ENCODE data around the gene IL17RA.
"Not testable (repeated sequence)": the region's sequence is repeated elsewhere in the genome, so short reads cannot be mapped to it uniquely, and the experiment has no call there.

IL17RA gene, protein sequence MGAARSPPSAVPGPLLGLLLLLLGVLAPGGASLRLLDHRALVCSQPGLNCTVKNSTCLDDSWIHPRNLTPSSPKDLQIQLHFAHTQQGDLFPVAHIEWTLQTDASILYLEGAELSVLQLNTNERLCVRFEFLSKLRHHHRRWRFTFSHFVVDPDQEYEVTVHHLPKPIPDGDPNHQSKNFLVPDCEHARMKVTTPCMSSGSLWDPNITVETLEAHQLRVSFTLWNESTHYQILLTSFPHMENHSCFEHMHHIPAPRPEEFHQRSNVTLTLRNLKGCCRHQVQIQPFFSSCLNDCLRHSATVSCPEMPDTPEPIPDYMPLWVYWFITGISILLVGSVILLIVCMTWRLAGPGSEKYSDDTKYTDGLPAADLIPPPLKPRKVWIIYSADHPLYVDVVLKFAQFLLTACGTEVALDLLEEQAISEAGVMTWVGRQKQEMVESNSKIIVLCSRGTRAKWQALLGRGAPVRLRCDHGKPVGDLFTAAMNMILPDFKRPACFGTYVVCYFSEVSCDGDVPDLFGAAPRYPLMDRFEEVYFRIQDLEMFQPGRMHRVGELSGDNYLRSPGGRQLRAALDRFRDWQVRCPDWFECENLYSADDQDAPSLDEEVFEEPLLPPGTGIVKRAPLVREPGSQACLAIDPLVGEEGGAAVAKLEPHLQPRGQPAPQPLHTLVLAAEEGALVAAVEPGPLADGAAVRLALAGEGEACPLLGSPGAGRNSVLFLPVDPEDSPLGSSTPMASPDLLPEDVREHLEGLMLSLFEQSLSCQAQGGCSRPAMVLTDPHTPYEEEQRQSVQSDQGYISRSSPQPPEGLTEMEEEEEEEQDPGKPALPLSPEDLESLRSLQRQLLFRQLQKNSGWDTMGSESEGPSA

DNA sequence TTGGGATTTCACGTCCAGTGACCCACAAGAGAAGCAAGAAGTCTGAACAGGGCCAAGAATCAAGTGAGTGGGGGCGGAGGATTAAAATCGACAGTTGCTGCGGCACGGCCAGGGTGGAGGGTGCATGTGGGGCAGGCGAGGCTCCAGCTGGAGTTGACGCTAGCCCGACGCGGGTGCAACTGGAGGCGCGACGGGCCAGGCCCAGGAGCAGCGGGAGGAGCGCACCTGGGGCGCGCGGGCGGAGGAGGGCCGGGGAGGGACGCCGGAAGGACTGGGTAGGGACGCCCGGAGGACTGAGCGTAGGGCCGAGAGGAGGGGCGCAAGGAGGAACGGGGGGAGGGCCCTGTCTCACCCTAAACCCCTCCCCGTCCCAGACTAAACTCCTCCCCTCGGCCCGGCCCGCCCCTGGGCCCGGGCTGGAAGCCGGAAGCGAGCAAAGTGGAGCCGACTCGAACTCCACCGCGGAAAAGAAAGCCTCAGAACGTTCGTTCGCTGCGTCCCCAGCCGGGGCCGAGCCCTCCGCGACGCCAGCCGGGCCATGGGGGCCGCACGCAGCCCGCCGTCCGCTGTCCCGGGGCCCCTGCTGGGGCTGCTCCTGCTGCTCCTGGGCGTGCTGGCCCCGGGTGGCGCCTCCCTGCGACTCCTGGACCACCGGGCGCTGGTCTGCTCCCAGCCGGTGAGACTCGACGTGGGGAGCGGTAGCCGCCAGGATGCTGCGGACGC, at the start of gene IL17RA:
IL17RA (plus strand) TSS at position 447 of the 723 bp plus-strand sequence; CDS start at position 539, 92 bp downstream.
- DNase-seq = no peak

DNA sequence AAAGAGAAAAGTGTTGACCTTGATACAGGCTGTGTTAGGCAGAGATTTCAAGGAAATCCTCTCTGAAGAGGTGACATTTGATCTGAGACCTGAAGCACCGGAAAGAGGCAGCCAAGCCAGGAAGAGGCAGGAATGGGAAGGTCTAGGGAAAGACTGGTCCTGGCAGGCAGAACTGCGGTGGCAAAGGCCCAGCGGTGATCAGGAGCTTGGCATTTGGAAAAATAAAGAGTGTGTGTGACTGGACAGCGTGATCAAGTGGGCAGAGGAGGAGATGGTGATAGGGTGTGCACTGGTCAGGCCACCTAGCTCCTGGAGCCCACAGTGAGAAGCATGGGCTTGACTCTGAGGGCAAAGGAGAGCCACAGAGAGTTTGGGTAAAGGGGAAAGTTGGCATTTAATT, 49.6 kb upstream of the IL17RA start:
- peak in 1 of 2 experiments; percentile 20 for DNase-seq

DNA sequence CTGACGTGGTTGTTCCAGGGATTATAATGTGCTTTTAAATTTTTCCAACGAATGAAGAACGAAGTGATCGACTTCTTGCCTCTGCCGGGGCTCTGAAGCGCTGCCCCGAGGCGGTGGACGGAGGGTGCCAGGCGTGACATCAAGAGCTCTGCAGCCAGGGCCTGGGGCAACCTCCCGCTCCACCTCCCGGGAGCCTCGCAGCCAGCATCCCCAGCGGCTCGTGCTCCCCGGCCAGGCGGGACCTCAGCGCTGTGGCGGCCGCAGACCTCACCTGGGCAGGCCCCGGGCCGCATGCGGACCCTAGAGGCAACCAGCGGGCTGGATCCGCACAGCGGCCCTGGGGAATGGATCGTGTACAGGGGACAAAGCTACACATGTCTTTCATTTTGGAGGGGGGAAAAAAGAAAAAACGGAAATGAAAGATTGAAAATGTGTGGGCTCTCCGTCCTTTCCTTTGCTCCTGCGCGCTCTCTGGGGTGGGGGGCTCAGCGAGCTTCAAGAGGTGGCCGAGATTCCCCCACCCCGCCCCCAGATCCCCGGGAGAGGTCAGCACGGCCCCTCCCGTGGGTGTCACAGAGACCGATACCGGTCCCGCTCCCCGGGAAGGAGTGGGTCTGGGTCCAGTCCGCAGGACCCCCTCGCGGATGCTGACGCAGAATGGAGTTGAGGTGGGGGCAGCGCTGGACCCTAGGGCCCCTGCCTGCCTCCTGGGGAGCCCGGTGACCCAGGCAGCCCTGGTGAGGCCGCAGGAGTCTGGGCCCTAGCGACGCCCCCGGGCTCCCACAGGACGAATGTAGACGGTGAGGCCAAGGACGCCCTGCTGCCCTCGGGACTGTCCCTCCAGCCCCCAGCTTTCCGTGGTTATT, 48.6 kb upstream of the IL17RA start:
- DNase-seq = not testable (repeated sequence)

DNA sequence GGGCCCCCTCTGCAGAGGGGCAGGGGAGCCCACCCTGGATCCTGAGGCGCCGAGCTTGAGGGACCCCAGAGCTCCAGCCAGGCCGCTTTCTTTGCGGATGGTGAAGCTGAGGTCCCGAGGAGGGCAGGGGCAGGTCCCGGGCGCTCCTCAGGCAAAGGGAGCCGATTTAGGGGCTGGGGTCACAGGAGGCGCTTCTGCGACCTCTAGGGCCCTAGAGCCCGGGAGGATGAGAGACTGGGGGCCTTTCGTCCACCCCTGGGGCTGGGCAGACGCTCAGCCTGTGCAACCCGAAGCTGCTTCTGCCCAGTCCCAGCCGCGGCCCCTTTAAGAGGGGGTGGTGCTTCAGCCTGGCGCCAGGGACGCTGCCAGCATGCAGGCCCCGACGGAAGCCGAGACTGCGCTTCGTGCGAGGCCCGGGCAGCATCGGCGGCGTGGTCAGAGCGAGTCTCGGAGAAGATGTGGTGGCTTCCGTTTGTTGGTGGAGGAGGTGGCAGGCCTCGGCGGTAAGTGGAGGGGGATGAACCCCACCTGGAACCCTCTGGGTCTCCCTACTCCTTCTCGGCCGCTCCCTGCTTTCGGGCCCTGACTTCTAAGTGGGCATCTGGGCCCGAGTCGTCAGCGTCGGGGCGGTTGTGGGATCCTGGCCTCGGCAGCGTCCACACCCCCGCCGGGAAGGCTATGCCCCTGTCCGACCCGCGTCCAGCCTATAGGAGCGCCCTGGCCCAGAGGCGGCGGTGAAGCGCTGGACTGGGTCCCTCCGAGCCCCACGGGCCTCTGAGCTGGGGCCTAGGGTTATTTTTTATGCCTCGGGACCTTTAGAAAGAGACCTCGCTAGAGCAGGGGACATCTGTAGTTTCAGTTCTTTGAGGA, 47.7 kb upstream of the IL17RA start:
- not testable (repeated sequence) for DNase-seq

DNA sequence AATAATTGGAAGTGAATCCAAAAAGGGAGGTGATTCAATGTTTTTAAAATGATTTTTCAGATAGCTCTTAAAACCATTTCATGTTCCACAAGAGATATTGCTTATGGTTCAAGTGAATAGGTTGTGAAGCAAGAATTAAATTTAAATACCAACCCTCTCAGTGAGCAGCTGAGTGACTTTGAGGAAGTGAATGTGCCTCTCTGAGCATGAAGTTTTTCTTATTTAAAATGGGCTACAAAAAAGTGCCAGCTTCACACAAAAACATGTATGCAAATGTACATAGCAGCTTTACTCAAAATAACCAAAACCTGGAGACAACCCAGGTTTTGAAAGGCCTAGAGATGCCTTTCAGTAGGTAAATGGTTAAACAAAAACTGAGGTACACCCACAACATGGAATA, 41.3 kb upstream of the IL17RA start:
- no peak for DNase-seq

DNA sequence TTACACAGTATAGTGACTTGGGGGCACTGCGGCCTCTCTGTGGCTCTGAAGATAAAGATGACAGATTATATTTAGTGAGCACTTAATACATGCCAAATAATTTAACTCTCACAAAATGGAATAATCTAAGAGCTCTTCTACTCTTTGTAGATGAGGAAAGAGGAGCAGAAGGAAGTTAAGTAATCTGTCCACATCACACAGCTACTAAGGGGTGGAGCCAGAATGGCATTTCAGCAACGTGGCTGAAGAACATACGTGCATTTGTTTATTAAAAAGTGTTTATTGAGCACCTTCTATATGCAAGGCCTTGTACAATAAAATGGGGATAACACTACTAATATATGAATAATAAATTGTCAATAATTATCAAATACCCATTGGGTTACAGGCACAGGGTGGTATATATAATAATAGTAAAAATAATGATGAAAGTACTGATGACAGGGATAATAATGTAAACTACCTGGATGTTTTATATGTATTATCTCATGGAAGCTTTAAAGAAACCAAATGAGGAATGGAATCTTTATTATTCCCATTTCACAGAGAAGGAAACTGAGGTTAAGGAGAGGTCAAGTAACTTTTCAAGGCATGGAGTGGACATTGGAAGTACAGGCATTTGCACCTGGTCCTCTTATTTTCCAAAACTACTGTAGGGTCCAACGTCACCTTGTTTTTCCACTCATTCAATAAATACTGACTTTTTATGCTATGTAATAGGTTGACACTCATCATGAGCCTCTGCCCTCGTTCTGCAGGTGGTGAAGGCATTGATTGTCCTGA, 38.0 kb upstream of the IL17RA start:
- DNase-seq = no peak

DNA sequence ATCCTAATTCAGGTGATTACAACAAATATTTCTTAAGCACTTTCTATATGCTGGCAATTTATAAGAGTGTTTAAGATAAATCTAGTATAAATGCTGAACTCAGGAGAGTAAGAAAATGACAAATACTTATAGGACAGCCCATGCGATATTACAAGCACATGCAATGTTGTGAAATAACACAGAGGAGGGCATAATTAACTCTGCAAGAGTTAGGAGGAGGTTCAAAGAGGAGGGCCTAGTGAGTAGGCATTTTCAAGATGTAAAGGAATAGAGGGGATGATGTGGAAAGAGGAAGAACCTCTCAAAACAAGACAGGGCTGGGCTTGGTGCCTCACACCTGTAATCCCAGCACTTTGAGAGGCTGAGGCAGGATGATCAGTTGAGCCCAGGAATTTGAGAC, 37.1 kb upstream of the IL17RA start:
- DNase-seq = no peak

DNA sequence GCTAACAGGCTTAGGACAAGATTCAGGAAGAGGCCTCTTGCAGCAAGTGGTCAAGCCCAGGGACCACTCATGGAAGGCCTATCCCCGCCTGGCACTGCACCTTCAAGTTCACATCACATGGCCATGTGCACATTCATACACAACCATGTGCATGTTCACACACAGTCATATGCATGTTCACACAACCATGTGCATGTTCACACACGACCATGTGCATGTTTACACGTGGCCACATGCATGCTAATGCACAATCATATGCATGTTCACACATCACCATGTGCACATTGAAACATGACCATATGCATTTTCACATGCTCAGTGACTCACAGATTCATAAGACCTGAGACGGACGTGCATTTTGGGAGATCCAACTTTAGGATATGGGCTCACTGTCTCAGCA, 28.7 kb upstream of the IL17RA start:
- no peak for DNase-seq

DNA sequence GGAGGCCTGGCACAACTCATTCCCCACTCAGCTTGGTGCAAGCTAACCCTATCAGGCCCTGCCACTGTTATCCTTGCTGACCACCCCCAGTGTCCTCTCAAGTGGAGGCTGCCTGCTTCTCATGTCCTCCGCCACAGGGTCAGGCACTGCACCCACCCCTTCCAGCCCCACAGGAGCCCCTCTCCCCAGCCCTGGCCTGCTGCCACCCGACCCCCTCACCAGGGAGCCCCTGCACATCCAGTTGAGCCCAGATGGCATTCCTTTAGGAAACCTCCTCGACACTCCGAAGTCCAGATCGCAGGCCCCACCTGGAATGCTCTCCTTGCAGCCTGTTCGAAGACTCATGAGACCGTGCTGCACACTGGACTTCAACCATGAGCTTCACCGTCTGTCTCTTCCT, 28.0 kb upstream of the IL17RA start:
- DNase-seq = no peak

DNA sequence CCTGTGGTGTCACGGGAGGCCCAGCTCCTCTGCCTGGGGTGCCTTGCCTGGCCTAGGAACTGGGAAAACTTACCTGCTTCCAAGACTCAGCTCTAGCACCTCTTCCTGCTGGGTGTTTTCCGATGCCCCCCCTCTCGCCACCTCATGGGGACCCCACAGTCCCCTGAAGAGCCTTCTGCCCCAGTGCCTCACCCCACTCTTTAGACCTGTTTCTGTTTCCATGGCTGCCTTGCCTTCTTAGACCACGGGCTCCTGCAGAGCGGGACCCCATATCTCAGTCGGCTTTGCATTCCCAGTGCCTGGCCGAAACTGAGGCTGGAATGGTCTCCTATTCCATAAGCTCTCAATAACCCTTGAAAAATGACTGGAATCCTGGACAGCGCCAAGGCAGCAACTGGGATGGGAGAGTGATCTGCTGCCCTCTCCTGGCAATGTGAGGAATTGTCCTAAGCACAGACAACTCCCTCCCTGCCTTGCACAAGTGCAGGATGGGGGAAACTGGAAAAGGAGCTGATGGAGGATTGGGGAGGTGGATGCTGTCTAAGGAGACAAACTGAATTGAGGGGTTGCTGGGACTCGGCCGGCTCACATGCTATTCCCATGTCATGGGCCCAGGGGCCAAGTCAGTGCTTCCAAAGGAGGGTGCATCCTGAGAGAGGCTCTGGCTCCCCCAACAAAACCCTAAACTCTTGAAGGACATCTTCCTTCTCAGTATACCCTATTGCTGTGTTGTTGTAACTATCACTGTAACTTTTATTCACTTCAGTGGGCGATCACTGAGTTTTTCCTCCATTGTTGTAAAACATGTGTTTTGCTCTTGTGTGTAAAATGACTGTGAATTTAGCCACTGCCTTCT, 26.6 kb upstream of the IL17RA start:
- DNase-seq = peak in 1 of 2 experiments; percentile 36

DNA sequence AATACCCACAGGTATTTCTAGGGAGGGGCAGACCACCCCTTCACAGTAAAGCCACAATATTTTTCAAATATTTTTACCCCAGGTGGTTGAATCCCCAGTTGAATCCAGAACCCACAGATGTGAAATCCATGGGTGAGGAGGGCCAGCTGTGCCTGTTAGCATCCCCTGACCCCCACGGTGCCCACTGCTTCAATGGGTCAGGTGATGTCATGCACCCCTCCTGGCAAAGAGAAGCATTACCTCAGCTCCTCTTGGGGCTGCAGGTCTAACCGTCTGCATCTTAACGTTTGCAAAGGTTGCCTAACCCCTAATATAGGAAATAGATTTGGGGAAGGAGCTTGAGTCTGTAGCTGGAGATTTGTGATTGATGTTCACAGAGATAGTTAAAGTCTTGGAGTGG, 24.7 kb upstream of the IL17RA start:
- no peak for DNase-seq

DNA sequence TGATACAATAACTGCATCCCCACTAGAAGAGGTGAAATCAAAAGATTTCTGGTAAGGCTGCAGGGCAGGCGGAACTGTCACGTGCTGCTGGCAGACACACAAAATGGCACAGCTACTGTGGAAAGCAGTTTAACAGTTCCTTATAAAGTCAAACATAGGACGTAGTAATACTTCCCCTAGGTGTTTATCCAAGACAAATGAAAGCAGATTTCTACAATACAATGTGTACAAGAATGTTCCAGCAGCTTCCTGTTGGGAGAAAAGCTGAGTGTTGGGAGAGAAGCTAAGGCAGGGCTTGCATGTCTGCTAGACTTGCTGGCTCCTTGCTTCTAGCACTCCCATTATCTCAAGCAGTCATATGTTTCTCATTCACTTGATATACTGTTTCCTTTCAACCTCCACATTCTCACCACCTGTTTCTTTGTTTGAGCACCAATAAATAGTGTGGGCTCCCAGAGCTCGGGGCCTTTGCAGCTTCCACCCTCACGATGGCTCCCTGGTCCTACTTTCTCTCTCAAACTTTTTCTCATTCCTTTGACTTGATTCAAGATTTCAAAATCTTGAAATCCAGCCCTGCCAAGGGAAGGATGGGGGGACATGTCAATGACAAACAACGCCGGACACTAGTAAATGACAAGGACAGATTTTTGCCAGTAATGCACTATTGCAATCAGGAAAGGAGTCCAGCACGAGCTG, 21.2 kb upstream of the IL17RA start:
- DNase-seq = no peak

DNA sequence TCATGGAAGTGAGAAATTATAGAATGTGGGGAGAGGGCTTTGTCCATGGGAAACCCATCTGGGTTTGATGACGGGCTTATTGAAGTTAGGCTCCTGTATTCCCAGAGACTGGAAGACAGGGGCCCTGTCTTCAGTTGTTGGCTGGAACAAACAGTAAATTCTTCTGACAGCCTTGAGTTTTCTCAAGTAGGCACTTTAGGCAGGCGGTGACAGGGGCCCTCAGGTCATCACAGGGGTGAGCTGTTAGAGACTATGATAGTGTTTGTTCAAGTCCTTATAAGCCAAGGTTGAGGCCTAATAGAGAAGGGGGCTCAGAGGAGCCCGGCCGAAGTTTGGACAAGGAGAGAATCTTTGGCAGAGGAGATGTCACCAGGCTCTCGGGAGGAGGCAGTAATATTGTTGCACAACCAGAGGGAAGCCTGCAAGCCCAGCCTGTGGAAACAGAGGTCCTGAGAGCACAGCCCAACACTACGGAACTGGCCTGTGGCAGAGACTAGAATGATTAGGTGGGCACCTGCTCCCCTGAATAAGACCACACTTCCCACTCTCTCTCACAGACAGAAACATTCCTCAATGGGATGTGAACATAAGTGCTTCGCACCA, 20.2 kb upstream of the IL17RA start:
- no peak for DNase-seq

DNA sequence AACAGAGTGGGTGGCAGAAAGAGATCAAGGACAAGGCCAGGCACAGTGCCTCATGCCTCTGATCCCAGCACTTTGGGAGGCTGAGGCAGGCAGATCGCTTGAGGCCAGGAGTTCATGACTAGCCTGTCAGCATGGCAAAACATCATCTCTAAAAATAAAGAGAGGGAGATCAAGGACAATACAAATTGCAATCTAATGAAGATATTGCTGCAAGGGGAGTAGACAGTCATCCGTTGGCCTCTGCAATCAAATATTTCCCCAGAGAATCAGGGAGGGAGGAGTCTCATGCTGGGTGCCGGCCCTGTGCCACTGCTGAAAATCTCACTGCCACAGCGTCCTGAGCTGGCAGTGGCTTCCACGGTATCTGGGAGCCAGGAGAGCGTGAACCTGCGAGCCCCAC, 19.4 kb upstream of the IL17RA start:
- no peak for DNase-seq

DNA sequence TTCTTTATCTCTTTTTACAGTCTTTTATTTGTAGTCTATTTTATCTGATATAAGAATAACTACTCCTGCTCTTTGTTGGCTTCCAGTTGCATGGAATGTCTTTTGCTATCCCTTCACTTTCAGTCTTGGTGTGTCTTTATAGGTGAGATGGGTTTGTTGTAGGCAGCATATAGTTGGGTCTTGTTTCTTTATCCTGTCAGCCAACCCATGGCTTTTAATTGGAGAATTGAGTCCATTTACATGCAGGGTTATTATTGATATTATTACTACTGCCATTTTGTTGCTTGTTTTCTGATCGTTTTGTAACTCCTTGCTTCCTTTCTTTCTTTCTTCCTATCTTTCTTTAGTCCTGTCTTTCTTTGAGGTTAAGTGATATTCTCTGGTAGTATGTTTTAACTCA, 11.9 kb upstream of the IL17RA start:
- no peak for DNase-seq

DNA sequence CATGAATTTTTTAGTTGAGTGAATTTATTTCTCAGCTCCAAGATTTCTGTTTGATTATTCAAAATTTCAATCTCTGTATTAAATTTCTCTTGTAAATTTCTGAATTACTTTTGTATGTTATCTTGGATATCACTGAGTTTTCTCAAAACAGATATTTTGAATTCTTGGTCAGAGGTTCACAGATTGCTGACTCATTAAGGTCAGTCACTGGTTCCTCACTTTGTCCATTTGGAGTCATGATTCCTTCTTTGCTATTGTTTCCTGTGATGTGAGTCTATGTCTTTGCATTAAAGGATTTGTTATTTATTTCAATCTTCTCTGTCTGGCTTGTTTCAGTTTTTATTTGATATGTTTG, 10.2 kb upstream of the IL17RA start:
- no peak for DNase-seq

DNA sequence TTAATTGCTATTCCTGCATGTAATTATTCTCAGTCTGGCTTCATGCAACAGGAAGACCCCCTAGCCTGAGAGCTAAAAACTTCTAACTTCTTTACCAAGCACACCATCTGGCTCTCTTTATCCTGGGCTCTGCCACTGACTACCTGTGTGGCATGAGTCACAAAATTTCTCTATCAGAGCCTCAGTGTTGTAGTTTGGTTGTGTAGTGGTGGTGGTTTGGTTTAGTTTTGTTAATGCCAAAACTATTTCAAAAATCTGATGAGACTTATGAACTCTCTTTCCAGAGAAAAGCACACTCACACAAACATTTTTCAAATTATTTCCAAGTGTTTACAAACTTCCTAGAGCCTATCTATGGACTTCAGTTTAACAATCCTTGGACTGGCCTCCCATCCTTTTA, 7.5 kb upstream of the IL17RA start:
- no peak for DNase-seq

DNA sequence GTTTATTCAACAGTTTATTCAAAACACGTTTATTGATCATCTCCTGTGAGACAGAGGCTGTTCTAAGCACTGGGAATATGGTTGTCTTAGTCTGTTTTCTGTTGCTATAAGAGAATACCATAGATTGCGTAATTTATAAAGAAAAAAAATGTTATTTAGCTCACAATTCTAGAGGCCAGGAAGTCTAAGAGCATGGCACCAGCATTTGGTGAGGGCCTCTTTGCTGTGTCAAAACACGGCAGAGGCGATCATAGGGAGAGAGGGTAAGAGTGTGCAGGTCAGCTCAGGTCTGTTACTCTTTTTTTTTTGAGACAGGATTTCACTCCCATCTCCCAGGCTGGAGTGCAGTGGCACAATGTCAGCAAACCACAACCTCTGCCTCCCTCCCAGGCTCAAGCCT, 5.2 kb upstream of the IL17RA start:
- no peak for DNase-seq

DNA sequence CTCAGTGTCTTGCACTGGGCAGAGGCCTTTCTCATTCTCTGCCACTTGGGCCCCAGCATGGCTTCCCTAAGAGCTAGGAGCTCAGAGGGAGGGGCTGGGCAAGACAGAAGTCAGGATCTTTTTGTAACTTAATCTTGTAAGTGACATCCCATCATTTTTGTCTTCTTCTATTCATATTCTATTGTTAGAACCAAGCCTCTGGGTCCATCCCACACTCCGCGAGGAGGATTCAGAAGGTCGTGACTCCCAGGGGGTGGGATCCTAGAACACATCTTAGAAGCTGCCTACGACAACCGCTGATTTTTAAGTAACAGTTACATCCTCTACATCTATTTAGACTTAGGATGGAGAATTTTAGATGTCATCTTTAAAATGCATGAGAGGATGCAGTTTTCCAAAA, 1.5 kb upstream of the IL17RA start:
- no peak for DNase-seq
